GM21786 (cell line): ENCODE data around the gene SERAC1.

ENCODE experiments used
- ATAC-seq: cut with Tn5 transposase; IDR thresholded peaks from one replicate; pipeline ENCODE4 v1.9.1; 2021; ENCODE audit not compliant: unreplicated experiment

SERAC1 gene

GRCh38 chr6:158080849-158081656 lies 87.0 kb downstream of the SERAC1 start:
- ATAC-seq = no peak

- ATAC-seq = no peak
Measured at GRCh38 chr6:158078320-158078719, 89.7 kb downstream of the SERAC1 start.

- no peak for ATAC-seq
Measured at GRCh38 chr6:158077676-158078075, 90.4 kb downstream of the SERAC1 start.

GRCh38 chr6:158076548-158076947 lies 91.5 kb downstream of the SERAC1 start:
- no peak for ATAC-seq

- no peak for ATAC-seq
Measured at GRCh38 chr6:158073776-158074175, 94.3 kb downstream of the SERAC1 start.

GRCh38 chr6:158072083-158072721 lies 95.9 kb downstream of the SERAC1 start:
- ATAC-seq = no peak

GRCh38 chr6:158071121-158072082 lies 96.7 kb downstream of the SERAC1 start:
- no peak for ATAC-seq

- no peak for ATAC-seq
Measured at GRCh38 chr6:158070513-158070912, 97.5 kb downstream of the SERAC1 start.

- no peak for ATAC-seq
Measured at GRCh38 chr6:158069800-158070195, 98.3 kb downstream of the SERAC1 start.

GRCh38 chr6:158068893-158069799 lies 98.9 kb downstream of the SERAC1 start:
- no peak for ATAC-seq

- ATAC-seq = no peak
Measured at GRCh38 chr6:158068156-158068892, 99.7 kb downstream of the SERAC1 start.

- ATAC-seq = no peak
Measured at GRCh38 chr6:158067436-158068015, 100.5 kb downstream of the SERAC1 start.

GRCh38 chr6:158066136-158066781 lies 101.8 kb downstream of the SERAC1 start:
- ATAC-seq = no peak

- no peak for ATAC-seq
Measured at GRCh38 chr6:158064725-158065251, 103.3 kb downstream of the SERAC1 start.

GRCh38 chr6:158063736-158064135 lies 104.3 kb downstream of the SERAC1 start:
- no peak for ATAC-seq

- ATAC-seq = no peak
Measured at GRCh38 chr6:158061709-158062461, 106.2 kb downstream of the SERAC1 start.

- no peak for ATAC-seq
Measured at GRCh38 chr6:158061361-158061708, 106.7 kb downstream of the SERAC1 start.
